PC-9 (cell line): ENCODE results near the gene PHC3. TPM values are rescaled to one million over a fixed set of nuclear protein-coding genes. Genes with fewer than 3 reads are reported as not detected.

Experiments used
- BruUV-seq: library from RNA; stranded (reverse); fragments of 400-500 nt; replicated peaks from 2 replicates; lab custom pipeline; 2021; lab: Mats Ljungman, UMichigan
- CTCF ChIA-PET: fragments of 300-600 bp; sonication (Branson Sonifier 250); formaldehyde crosslinking; loops from one replicate; lab custom pipeline; 2022; ENCODE audit warnings: antibody characterized with exemption; lab: Charles Lee
- POLR2A ChIA-PET: fragments of 300-600 bp; sonication (Branson Sonifier 250); formaldehyde crosslinking; loops from one replicate; lab custom pipeline; 2022; ENCODE audit warnings: antibody characterized with exemption; ENCODE audit not compliant: unreplicated experiment; lab: Charles Lee
- DNase-seq, 2 experiments: peaks; one replicate each; pipeline versions ENCODE4 v3.0.0 to v3.0.0-alpha.2; 2015 to 2022; ENCODE audit warnings: mixed read lengths in 1 of 2
- H2AFZ ChIP-seq: fragments of 200-600 bp; sonication (generic); 2 replicates; pipeline ENCODE4 v1.8.1; 2017; ENCODE audit warnings: antibody characterized with exemption
- H3F3A ChIP-seq: fragments of 200-600 bp; sonication (generic); 2 replicates; pipeline ENCODE4 v1.8.1; 2017; ENCODE audit warnings: antibody characterized with exemption, mild to moderate bottlenecking, low read depth; ENCODE audit not compliant: insufficient read depth
- H3K27ac ChIP-seq: fragments of 200-600 bp; sonication (generic); 2 replicates; pipeline ENCODE4 v1.6.1; 2016; ENCODE audit warnings: mixed run types
- H3K27me3 ChIP-seq: fragments of 200-600 bp; sonication (generic); 2 replicates; pipeline ENCODE4 v1.6.1; 2016; ENCODE audit warnings: low read depth, mixed run types; ENCODE audit not compliant: insufficient read depth
- H3K36me3 ChIP-seq: fragments of 200-600 bp; sonication (generic); 2 replicates; pipeline ENCODE4 v1.6.1; 2016; ENCODE audit warnings: low read depth, mixed run types
- H3K4me1 ChIP-seq: fragments of 200-600 bp; sonication (generic); replicated peaks from 2 replicates; pipeline ENCODE4 v1.6.1; 2016; ENCODE audit warnings: mixed run types; ENCODE audit not compliant: insufficient read depth
- H3K4me2 ChIP-seq: fragments of 200-600 bp; sonication (generic); 2 replicates; pipeline ENCODE4 v1.6.1; 2017; ENCODE audit warnings: mixed run types
- H3K4me3 ChIP-seq: fragments of 200-600 bp; sonication (generic); 2 replicates; pipeline ENCODE4 v1.6.1; 2016; ENCODE audit warnings: mixed run types
- H3K79me2 ChIP-seq: fragments of 200-600 bp; sonication (generic); 2 replicates; pipeline ENCODE4 v1.6.1; 2017; ENCODE audit warnings: low read depth, mixed run types
- H3K9me2 ChIP-seq: fragments of 200-600 bp; sonication (generic); 2 replicates; pipeline ENCODE4 v1.8.1; 2017; ENCODE audit warnings: mild to moderate bottlenecking; ENCODE audit not compliant: insufficient read depth
- H3K9me3 ChIP-seq: fragments of 200-600 bp; sonication (generic); 2 replicates; pipeline ENCODE4 v1.8.1; 2016; ENCODE audit warnings: low read depth; ENCODE audit not compliant: insufficient read depth
- H4K20me1 ChIP-seq: fragments of 200-600 bp; sonication (generic); 2 replicates; pipeline ENCODE4 v1.8.1; 2017; ENCODE audit not compliant: insufficient read depth
- CTCF ChIP-seq: fragments of 200-600 bp; sonication (generic); conservative IDR thresholded peaks from 2 replicates; pipeline ENCODE4 v1.6.1; 2017; ENCODE audit warnings: mixed run types, antibody characterized with exemption, mild to moderate bottlenecking, moderate library complexity
- EZH2 ChIP-seq: fragments of 200-600 bp; sonication (generic); IDR thresholded peaks from 2 replicates; pipeline ENCODE4 v1.8.0; 2017; ENCODE audit warnings: antibody characterized with exemption, low read depth
- intact Hi-C: fragments of 100-400 bp; cut with micrococcal nuclease; formaldehyde crosslinking; loops from one replicate; pipeline ENCODE4 v1.10.0; 2022; ENCODE audit not compliant: unreplicated experiment
- total RNA-seq: library from RNA; stranded (reverse); gene quantifications from 2 replicates; pipeline ENCODE4 v1.2.3, GENCODE V29; 2021

PHC3 gene
- total RNA-seq, 1 experiment from 2014 or later = 80.8 TPM

DNA sequence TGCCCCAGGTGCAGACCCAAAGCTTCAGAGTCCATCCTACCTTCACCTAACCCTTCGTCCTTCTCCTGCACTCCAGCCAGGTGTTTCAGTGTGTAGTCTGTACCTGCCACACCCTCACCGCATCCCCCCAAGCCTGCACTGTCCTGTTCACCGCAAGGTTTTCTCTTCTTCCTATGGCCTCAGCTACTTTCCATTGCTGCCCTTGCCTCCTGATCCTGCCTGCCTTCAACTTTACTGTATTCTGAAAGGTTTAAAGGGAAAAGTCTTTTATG lies 134.5 kb downstream of the PHC3 start:
- no peak for DNase-seq
- H3K4me3 ChIP-seq = 0 out of 2 replicates have a peak overlapping the region, but pooled peaks have one; percentile 28
- no peaks in the 10 kb centered on the region for H3K27me3 ChIP-seq
- H3K27ac ChIP-seq = peak overlapping the region; percentile 74
- H3K4me1 ChIP-seq = peaks cover 68% of the 10 kb centered on the region
- peak overlapping the region; percentile 39; the same call in 1 of the 2 replicates for H2AFZ ChIP-seq
- BruUV-seq = no TSS peak
- peaks cover 50% of the 10 kb centered on the region for H3K79me2 ChIP-seq
- no peaks in the 10 kb centered on the region for H4K20me1 ChIP-seq
- ChIA-PET CTCF (no interaction called here), POLR2A (no interaction called here)
- H3K4me2 ChIP-seq = peak overlapping the region; percentile 76
- H3K9me2 ChIP-seq = no peaks in the 10 kb centered on the region
- intact Hi-C loops = loop anchor here (5.0 kb wide), 1 partner anchor 80 kb away; the partner anchor contains the start of gene SEC62
- no peaks in the 10 kb centered on the region for H3K36me3 ChIP-seq
- peaks cover 62% of the 10 kb centered on the region for H3F3A ChIP-seq
- no peak for TF ChIP-seq CTCF
- no peak for TF ChIP-seq EZH2
- H3K9me3 ChIP-seq = no peaks in the 10 kb centered on the region

- Histone ChIP-seq H3F3A (peaks cover 57% of the 10 kb centered on the region), H2AFZ (peak overlapping the region; percentile 39; the same call in 1 of the 2 replicates), H3K4me2 (peak overlapping the region; percentile 76), H3K4me3 (peak overlapping the region; percentile 28; the same call in 1 of the 2 replicates), H3K27me3 (no peaks in the 10 kb centered on the region), H3K4me1 (peaks cover 62% of the 10 kb centered on the region), H3K9me2 (no peaks in the 10 kb centered on the region), H3K9me3 (no peaks in the 10 kb centered on the region), H3K27ac (peak overlapping the region; percentile 74), H4K20me1 (no peaks in the 10 kb centered on the region), H3K79me2 (peaks cover 44% of the 10 kb centered on the region), H3K36me3 (no peaks in the 10 kb centered on the region)
- no TSS peak for BruUV-seq
- TF ChIP-seq EZH2 (no peak), CTCF (no peak)
- peak in 1 of 2 experiments; percentile 78 for DNase-seq
- intact Hi-C loops = loop anchor here (5.0 kb wide), 1 partner anchor 79 kb away; the partner anchor contains the start of gene SEC62
- ChIA-PET CTCF (no interaction called here), POLR2A (no interaction called here)
Measured at GRCh38 chr3:170046269-170047132, 135.0 kb downstream of the PHC3 start.

DNA sequence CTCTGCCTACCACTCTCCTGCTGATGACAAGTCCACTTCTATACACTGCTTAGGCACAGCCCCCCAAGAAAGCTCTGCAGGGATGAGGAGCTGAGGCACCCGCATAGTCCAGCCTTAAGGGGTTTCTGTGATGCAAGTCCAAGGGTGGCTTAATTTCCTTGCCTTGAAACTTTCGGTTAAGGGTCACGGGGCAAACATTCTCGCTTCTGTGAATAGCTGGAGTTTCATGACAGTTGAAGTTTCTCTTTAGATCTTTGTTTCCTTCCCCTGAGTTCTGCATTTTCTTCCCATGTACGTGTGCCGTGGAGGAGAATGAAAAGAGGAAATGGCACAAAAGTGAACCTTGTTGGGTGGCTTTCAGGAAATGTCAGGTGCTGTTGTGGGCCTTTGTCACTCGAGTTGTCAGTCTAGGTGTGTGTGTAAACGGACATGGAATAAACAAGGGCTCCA lies 136.7 kb downstream of the PHC3 start:
- no peak overlapping the region for H2AFZ ChIP-seq
- H3K9me3 ChIP-seq = no peaks in the 10 kb centered on the region
- POLR2A ChIA-PET = no interaction called here
- TF ChIP-seq EZH2 = no peak
- TF ChIP-seq CTCF = no peak
- H3K79me2 ChIP-seq = peaks cover 33% of the 10 kb centered on the region
- no TSS peak for BruUV-seq
- no peaks in the 10 kb centered on the region for H3K9me2 ChIP-seq
- H3F3A ChIP-seq = peaks cover 46% of the 10 kb centered on the region
- no peak for DNase-seq
- CTCF ChIA-PET = no interaction called here
- H3K27me3 ChIP-seq = no peaks in the 10 kb centered on the region
- no peak overlapping the region for H3K4me2 ChIP-seq
- H3K4me3 ChIP-seq = no peak overlapping the region
- no peaks in the 10 kb centered on the region for H4K20me1 ChIP-seq
- no peaks in the 10 kb centered on the region for H3K36me3 ChIP-seq
- intact Hi-C loops = loop anchor here (5.0 kb wide), 1 partner anchor 78 kb away; the partner anchor contains the start of gene SEC62
- no peak overlapping the region for H3K27ac ChIP-seq
- H3K4me1 ChIP-seq = peaks cover 46% of the 10 kb centered on the region
